Adipose tissue (tissue), 3 donors: ENCODE data around the gene ABHD16A. TPM values are rescaled to one million over a fixed set of nuclear protein-coding genes. Genes with fewer than 3 reads are reported as not detected.

Experiments used
- H3K27ac ChIP-seq: one replicate; pipeline ENCODE4 v1.5.1; 2013; ENCODE audit warnings: low read depth, low read length
- WGBS, 3 donors: extraction: QIAGEN DNeasy Blood & Tissue Kit; methylation state at CpG; one replicate each; pipeline ENCODE4 v1.1.7; 2013; 5-methylcytosine and 5-hydroxymethylcytosine counted together
- polyA plus RNA-seq, 3 donors: library from polyadenylated mRNA; stranded (reverse); fragments of 200-250 nt; gene quantifications; one replicate each; pipeline ENCODE4 v1.2.3, GENCODE V29; 2013
- donor health status: healthy with polysubstance abuse.
- donor health status: Bipolar disorder and iron deficiency.
- donor health status: healthy.

The ABHD16A gene
- polyA plus RNA-seq, 3 donors: 28.5 to 39.8 (median 30.5) TPM

DNA sequence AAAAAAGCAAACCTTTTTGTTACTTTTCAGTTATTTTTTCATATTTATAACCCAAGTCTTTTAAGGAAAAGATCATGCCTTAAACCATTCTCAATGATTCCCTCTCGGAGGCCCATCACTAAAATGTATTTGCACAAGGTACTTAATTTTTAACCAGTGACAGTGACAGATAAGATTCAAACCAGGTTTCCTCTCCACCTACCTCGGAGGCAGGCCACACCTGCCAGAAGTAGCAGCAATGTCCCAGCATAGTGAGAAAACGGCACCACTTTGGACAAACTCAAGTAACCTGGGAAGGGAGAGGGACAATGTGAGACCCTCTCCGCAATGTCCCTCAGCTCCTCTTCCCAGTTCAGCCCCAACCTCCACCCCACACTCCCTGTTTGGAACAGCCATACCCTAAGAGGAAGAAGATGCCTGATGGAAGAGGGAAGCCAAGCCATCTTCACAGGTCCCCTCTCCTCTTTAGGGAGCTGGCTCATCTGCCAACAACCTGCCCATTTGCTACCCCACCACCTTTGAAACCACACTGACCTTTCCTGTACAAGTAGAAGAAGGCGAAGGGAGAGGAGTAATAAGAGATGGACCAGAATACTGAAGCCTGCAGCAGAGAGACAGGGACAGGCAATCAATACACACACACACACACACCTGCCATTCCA is 2.3 kb downstream of the ABHD16A start:
- H3K27ac ChIP-seq: no peak overlapping the region
- WGBS, 3 donors: 60 to 87% (median 84%) methylated on average over 5 of the region's 5 CpGs

DNA sequence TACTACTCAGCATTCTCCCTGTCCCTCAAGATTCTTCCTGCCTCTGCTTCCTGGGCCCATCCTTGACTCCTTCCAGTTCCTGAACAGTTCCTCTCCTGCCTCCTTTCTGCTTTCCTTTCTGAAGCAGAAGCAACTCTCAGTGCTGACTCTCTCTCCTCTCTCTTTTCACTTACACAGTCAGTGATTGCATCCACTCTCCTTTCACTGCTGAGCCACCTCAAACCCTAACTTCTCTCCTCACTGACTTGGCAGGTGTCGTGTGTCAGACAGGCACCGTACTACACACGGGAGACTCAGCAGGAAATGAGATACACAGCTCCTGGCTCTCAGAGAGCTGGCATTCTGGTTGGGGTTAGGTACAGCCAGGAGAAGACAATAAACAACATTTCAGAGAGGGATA is 5.6 kb downstream of the ABHD16A start:
- H3K27ac ChIP-seq: no peak overlapping the region
- WGBS, 3 donors: 39 to 61% (median 42%) methylated on average over 3 of the region's 3 CpGs

DNA sequence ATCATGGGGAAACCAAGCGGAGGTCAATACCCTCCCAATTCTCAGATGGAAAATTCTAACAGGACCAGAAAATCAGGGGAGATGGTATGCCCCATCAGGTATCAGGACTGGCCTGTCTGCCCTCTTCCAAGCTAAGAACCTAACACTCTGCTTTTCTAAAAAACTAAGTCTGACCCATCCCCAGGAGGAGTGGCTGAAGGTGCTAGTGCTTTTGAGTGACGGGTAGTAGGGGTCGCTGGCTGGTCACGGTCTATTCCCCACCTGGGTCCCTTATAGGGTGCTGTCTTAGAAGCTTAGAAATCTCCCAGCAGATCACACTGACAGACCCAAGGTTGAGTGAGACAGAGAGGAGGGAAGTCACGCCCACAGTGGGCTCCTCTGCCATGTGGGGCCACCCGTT is 9.6 kb downstream of the ABHD16A start:
- WGBS, 3 donors: 89 to 90% (median 89%) methylated on average over 6 of the region's 6 CpGs
- H3K27ac ChIP-seq: no peak overlapping the region

DNA sequence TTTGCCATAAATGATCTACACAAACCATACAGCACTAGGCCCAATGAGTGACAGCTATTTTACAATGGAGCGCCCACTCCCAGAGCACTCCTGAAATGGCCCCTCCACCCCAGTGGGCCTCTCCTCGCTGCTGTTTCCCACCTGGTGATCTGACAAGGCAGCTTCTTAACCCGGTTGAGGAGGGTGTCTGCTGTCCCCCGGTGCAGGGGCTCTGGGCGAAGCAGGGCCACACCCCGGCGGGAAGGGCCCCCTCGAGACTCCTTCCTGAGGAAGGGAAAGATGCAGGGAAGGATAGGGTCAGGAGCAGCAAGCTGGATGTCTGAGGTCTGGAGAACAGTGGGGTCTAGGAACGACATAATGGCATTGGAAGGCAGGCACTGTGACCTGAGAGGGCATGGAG is 10.2 kb downstream of the ABHD16A start:
- 88 to 93% (median 89%) methylated on average over 9 of the region's 9 CpGs for WGBS, 3 donors
- H3K27ac ChIP-seq: no peak overlapping the region

DNA sequence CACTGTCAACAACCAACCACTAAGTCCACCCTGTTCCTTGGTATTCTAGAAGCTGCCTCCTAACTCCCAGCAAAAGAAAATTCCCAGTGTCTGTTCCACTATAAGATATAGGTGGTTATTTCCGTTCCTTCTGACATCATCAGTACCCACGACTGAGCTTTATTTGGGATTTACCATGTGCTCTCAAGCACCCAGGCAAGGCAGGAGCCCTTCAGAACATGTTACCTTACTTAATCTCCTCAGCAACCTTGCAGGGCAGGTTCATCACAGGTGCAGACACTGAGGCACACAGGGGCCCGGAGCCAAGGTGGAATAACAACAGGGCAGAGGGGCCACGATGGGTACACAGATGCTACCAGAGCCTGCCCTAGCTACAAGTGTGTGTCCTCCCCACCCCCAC is 10.8 kb downstream of the ABHD16A start:
- no peak overlapping the region for H3K27ac ChIP-seq
- 83 to 91% (median 87%) methylated on average over 4 of the region's 4 CpGs for WGBS, 3 donors

DNA sequence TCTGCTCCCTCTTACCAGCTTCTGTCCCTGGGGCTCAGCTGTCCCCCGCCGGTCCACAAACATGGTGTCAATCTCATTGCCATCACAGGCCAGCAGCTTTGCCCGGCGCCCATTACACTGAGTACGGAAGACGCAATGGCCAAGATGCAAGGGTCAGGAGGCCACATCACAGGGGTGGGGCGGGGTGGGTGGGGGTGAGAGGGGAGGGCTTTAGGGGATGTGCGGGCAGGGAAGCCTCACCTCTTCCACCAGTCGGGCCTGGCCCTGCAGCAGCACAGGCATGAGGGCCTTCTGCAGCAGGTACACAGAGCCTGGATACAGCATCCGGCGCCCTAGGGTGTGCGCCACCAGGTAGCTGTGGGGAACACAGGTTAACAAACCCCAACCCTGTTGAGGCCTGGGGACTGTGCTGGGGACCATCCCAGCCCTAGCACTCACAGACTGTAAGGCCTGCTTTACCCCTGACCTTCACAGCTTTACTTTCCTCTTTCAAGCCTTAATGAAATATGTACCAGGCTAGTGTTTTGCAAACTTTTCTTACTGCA is 11.5 kb downstream of the ABHD16A start:
- H3K27ac ChIP-seq: no peak overlapping the region
- 95 to 96% (median 96%) methylated on average over 11 to 12 of the region's 12 CpGs for WGBS, 3 donors

DNA sequence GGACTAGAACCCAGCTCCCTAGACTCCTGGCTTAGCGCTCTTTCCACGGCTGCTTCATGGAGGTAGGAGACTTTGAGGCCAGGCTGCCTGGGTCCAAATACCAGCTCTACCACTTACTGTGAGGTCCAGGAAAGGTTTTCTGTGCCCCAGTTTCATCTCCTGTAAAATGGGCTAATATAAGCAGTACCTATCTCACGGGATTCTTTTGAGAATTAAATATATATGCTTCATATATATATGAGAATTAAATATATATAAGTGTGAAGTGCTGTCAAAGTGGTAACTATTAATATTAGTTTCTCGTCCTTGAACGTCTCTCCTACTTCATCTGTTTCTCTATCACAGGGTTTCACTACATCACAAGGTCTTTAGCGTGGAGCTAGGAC is 12.1 kb downstream of the ABHD16A start:
- WGBS, 3 donors: 92 to 94% (median 94%) methylated on average over 6 of the region's 6 CpGs

DNA sequence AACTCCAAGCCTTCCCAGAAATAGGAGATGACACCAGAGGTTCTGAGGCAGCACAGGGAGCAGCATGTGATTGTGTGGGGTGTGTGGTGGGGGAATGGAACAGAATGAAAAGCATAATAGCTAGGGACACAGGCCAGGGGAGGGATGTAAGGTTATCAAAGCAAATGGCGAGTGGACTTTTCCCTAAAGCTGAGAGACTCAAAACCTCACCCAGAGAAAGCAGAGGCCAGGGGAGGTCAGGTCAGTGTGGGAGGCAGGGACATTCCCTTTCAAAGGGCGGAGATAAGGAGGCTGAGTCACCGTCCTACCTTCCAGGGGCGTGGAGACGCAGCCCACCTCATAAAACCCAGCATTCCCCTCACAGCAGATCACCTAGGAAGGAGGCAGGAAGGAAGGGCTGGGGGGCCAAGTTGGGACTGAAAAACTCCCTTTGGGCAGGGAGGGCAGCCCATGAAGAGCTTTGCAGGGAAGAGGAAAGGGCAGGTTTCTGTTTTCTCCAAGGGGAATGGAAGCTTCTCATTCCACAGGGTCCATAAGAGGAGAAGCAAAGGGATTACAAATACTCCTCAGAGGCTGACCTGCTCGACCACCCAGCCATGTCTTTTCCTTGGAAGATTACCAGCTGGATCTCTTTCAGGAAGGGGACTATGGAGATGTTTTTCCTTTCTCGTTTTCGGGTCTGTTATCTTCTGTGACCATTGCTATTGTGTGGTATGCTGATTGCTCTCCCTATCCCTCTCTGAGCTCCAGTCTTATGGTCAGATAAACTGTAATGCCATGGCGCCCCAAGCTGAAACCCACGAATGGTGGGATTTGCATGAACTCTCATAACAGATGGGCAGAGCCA is 12.7 kb downstream of the ABHD16A start:
- WGBS, 3 donors: 67 to 80% (median 72%) methylated on average over 10 of the region's 10 CpGs
- no peak overlapping the region for H3K27ac ChIP-seq

More for the DNA sequence above, 12.1 kb downstream of the ABHD16A start:
- H3K27ac ChIP-seq: no peak overlapping the region

DNA sequence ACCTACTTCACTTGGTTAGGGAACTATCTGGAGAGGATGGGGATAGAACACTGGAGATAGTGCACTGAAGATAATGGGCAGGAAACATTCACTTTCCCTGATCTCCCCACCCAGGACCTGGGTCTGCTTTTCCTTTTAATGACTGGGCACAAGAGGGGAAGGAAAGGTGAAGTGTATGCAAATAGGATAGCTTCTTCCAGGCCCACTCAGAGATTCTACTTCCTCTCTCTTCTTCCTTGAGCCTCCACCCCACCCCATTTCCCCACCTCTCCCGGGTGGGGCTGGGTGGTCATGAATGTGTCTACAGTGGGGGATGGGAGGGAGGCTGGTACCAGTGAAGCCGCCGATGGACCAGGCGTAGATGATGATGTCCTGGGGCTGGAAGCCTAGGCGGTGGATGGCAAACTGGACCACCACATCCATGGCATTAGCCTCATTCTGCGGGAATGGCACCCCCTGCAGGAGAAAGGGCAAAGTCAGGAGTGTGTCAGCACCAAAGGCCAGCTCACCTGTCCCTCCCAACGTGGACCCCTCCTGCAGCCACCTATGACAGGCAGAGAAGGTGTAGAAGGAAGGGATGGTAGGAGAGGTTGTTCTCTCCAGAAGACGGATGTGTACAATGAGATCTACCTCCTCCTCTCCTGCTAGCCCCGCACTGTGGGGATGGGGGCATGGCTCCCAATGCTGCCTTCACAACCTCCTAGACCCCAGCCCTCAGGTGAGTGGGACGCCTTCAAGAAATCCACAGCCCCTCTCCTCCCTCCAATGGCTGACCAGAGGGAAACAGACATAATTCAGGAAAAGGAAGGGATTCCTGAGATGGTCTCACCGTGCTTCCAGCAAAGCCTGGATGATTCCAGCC is 13.6 kb downstream of the ABHD16A start:
- no peak overlapping the region for H3K27ac ChIP-seq
- 76 to 84% (median 77%) methylated on average over 11 of the region's 11 CpGs for WGBS, 3 donors

DNA sequence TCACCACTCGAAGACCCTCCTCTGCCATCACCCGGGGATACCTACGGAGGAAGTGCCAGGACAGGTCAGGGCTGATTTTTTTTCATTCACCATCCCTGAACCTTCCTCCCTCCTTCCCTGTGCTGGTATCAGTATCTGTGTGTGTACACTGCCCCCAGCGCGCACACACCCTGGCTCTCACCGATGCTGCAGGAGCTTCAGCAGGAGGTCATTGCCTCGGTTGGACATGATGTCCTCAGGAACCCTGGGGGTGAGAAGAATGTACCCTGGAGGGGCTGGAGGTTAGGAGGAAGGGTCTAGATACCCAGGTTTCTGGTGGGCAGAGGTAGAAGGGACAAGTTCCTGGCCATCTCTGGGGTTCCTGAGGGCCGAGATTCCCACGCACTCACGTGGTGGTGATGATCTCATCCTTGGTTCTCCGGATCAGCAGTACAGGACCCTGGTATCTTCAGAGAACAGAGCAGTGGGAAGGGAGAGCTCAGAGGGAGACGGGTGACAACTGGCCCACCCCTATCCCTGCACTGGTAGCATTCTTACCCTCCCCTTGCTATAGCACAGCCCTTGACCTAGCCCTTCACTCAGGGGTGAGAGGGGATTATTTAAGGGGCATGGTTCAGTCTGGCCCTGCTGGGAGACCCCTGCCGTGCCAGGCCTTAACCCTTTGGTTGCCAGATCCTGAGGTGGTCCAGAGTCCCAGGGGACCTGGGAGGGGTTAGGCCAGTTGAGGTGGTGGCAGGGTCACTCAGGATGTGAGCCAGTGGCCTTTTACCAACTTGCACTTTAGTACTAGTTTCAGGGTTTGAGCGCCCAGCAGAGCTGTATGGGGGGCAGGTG is 15.0 kb downstream of the ABHD16A start:
- WGBS, 3 donors: 78 to 86% (median 79%) methylated on average over 14 of the region's 14 CpGs
- no peak overlapping the region for H3K27ac ChIP-seq

DNA sequence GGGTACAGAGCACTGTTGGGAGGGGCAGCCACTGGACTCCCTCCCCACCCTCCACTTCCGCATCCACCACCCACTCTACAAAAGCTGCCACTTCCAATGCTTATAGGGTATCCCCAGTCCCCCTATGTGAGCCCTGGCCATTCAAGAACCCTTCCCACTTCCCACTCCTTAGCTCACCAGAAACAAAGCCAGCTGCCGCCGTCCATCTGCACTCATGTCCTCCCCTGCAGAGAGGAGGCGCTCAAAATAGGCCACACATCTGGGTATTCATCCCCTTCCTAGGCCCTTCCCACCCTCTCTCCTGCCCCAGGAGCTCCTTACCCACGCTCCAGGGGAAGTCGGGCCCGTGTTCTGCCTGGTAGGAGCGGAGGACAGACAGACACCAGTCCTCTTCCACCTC is 15.8 kb downstream of the ABHD16A start:
- no peak overlapping the region for H3K27ac ChIP-seq
- WGBS, 3 donors: 88 to 92% (median 92%) methylated on average over 8 of the region's 8 CpGs

DNA sequence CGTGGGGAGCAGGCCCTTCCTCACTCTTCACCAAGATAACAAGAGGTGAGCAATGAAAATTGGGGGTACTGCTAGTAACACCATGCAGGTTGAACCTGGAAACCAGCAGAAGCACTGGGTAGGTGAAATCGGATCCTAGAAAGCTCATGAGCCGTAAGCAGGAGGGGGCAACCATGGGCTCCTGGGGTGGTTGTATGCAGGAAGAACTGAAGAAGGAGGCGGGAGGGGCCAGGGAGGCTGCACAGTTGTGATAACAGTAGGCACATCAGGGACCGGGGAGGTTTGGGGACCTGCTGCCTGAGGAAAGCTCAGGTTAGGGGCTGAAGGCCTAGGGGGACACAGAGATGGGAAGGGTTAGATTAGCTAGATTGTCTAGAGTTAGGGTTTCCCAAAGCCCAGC is 16.6 kb downstream of the ABHD16A start:
- 84 to 89% (median 87%) methylated on average over 5 of the region's 5 CpGs for WGBS, 3 donors
- no peak overlapping the region for H3K27ac ChIP-seq

DNA sequence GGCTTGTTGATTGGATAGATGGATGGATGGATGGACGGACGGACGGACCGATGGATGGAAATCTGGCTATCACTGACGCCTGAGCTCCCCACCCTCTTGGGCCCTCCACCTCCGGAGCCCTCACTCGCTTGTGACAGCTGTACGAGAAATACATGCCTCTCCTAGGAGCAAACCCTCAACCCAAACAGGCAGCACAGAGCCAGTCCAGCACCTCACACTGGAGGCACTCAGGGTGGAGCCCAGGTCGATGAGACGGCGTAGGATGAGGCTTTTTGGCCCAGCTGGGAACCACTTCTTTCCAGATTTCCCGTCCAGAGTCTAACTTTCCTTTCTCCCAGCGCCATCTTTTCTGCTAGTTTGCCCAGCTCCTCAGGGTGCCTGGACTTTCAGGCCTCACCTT is 19.5 kb downstream of the ABHD16A start:
- 50 to 76% (median 74%) methylated on average over 13 of the region's 13 CpGs for WGBS, 3 donors
- no peak overlapping the region for H3K27ac ChIP-seq

DNA sequence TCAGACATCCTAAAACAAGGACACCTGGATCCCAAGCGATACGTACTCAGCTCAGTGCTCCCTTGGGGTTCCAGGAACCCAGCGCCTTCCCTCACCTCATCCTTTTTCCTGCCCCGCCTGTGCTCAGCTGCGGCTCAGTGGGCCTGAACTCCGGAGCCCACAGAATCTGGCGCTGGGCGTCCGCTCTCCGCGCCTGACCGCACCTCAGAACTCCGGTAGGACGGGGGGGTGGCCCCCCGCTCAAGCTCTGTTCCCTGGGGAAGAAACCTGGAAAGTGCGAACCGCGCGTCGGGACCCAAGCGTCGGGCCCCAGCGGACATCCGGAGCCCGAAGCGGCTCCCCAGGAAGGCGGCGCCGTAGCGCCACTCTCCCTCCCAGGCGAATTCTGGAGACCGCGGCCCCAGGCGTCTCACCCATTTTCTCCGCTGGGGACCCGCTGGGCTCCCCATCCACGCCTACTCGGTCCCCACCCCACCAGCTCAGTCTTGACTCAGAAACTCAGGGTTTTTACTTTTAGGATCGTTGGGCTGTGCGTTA is 21.9 kb downstream of the ABHD16A start:
- 0 to 1% (median 1%) methylated on average over 36 to 40 of the region's 40 CpGs for WGBS, 3 donors
- H3K27ac ChIP-seq: no peak overlapping the region

DNA sequence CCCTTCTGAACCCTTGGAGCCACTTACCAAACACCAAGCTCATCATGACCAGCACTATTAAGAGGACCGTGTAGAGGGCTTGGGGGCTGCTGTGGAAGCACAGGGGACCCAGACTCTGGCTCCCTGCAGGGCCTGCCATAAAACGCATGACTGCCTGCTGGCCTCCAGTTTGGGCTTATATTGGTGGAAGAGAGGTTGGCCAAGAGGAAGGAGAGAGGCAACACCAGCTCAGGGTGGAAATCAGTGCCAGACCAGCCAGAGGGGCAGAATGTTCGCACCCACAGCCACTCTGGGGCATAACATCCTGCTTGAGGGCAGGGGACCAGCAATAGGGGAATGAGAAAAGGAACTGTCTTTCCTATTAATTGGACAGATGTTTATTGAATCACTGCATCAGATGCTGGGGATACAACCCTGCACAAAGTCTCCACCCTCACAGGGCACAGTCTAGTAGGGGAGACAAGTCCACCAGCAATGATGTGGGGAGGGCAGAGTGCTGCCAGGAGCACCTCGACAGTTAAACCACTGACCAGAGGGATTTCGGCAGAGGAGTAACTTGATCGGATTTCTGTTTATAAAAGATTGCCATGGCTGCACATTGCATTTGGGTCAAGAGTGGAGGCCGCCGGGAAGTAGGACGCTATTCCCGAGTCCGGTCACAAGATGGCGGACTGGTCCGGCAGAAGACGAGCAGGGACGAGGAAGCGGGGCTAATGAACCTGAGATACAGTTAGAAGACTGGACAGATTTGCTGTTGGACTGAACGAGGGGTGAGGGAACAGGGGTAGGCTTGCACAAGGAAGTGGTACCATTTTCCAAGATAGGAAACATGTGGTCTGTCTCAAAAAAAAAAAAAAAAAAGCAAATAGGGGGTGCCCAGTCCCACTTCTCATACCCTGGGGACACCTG is 22.6 kb downstream of the ABHD16A start, which contains the start of gene LY6G5C:
Gene LY6G5C (minus strand): TSS at position 842 of the 909 bp plus-strand sequence. CDS start 694 bp downstream, at position 148.
- no peak within 1 kb of the TSS for H3K27ac ChIP-seq
- WGBS, 3 donors: 12 to 14% (median 13%) methylated on average over 17 of the region's 17 CpGs

DNA sequence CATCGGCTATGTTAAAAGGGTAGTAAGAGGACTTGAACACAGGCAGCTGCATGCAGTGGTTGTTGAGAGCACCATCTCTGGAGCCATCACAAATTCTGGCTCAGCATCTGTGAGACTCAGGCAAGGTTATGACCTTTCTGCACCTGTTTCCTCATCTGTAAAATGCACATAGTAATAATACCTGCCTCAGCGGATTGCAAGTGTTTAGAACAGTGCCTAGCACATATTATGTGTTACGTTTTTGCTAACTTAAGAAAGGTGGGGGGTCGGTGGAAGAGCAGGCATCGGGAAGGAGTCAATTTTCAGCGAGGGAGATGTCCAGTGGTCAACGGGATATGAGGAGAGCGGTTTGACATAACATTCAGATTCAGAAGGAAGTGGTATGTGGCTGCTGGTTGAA is 25.2 kb downstream of the ABHD16A start:
- no peak overlapping the region for H3K27ac ChIP-seq
- 73 to 75% (median 74%) methylated on average over 8 of the region's 8 CpGs for WGBS, 3 donors

DNA sequence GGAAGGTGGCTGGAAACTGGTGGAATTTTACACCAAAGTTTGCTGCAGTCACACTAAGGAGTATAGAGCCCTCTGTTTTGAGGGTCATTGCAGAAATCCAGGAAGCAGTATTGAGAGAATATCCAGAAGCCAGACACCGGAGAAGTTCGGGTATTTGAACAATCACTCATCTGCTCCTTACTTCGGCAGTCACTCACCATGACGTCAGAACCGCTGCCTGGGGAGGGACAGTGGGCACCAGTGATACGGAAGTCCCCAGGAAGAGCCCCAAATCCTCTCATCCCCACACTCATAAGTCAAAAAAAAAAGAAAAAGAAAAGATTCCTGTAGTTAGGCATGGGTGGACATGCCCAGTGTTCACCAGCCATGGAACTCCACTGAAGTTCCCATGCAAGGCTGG is 26.2 kb downstream of the ABHD16A start:
- H3K27ac ChIP-seq: no peak overlapping the region
- 72 to 76% (median 73%) methylated on average over 6 of the region's 6 CpGs for WGBS, 3 donors
